NOMO-1 (cell line): ENCODE data around the gene TUBB4A.

ENCODE experiments used
- DNase-seq, 2 experiments: peaks; one replicate each; lab custom pipeline; 2025; ENCODE audit not compliant: unreplicated experiment in 2 of 2; lab: John Stamatoyannopoulos, UW

Gene TUBB4A

DNA sequence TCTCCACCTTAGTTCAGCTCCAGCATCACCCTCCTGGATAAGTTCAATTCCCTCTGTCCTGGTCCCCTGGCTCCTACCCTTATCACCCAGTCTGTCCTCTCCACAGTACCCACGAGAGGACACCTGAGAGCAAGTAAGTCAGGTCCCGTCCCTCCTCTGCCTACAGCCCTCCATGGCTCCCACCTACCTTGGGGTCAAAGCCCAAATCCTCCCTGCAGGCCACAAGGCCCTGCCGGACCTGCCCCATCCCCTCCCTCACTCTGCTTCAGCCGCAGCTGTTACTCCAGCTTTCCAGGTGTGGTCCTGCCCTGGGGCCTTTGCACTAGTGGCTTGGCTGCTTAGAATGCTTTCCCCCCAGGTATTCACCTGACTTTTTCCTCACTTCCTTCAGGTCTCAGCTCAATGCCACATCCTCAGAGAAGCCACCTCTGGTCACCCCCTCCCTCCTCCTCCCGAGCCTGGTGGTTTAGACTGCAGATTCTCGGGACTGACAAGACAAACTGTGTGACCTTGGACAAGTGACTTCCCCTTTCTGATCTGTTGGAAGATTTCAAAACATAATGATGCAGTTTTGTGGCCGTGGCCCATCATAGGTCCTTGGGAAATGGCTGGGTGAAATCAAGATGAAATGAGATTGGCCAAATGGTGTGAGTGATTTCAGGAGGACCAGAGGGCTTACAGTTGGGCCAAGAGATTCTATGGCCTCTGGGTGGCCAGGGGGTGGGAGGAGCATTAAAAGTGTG is 3.6 kb downstream of the TUBB4A start:
- DNase-seq: peak; percentile 64 to 88

DNA sequence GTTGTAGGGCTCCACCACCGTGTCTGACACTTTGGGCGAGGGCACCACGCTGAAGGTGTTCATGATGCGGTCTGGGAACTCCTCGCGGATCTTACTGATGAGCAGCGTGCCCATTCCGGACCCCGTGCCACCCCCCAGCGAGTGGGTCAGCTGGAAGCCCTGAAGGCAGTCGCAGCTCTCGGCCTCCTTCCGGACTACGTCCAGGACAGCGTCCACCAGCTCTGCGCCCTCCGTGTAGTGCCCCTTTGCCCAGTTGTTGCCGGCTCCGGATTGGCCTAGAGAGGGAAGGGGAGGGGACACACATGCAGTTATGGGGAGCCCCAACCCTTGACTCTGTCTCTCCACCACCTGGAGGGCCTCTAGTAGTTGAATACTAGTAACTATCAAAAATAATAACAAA is 6.2 kb downstream of the TUBB4A start:
- DNase-seq: no peak

DNA sequence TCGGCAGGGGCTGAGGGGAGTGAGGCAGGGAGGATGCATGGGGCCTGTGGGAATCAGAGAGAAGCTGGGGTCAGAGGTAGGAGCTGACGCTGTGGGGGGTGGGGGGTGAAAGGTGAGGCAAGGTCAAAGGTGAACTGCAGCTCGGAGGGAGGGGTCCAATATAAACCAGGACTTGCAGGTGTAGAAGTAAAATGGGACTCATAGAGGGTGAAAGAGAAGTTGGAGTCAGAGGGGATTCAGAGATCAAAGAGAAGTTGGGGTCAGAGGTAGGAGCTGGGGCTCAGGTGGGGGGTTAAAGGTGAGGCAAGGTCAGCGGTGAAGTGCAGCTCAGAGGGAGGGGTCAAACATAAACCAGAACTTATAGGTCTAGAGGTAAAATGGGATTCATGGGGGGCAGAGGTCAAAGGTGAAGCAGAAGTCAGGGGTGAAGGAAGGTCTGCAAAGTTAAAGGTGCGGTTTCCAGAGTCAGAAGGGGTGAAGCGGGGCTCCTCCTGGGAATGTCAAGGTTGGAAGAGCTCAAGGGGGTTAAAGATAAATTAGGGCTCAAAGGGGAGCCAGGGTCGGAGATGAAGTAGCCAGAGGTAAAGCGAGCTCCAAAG is 7.6 kb downstream of the TUBB4A start:
- no peak for DNase-seq

DNA sequence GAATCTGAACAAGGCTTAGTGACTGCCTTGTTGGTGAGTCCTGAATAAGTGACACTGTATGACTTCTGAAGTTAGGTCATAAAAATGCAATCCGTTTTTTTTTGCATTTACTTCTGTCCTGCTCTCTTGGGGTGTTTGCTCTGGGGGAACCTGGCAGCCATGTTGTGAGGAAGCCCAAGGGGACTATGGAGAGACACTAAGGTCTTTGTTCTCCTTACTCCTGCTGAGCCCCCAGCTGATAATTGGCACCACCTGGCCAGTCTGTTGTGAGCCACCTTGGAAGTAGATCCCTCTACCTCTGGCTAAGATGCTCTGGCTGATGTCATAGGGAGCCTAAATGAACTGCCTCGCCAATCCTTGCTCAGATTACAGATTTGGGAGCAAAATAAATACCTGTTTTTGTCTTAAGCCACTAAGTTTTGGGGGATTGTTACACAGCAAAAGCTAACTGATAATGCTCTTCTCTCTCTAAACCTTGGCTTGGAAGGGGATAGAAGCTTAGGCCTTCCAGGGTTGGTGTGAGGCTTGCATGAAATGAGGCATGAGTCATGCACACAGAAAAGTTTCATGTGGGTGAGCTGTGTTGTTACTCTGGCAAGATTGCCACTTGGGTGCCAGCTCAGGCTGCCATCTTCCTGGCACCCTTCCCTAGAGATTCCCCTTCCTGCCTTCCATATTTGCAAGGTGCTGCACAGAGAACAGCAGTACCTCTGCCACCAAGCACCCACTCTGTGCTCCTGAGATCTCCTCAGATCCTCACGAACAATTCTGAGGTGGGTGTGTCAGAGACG is 10.1 kb downstream of the TUBB4A start:
- no peak for DNase-seq

DNA sequence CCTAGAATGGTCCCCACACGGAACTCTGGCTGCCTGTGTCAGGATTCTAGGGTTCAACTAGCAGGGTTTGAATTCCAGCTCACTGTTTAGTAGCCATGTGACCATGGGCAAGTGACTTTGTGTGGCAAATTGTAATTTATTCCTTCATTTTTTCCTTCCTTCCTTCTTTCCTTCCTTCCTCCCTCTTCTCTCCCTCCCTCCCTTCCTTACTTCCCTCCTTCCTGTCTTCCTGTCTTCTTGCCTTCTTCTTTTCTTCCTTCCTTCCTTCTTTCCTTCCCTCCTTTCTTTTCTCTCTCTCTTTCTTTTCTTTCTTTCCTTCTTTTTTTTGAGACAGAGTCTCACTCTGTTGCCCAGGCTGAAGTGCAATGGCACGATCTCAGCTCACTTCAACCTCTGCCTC is 12.0 kb downstream of the TUBB4A start:
- no peak for DNase-seq

DNA sequence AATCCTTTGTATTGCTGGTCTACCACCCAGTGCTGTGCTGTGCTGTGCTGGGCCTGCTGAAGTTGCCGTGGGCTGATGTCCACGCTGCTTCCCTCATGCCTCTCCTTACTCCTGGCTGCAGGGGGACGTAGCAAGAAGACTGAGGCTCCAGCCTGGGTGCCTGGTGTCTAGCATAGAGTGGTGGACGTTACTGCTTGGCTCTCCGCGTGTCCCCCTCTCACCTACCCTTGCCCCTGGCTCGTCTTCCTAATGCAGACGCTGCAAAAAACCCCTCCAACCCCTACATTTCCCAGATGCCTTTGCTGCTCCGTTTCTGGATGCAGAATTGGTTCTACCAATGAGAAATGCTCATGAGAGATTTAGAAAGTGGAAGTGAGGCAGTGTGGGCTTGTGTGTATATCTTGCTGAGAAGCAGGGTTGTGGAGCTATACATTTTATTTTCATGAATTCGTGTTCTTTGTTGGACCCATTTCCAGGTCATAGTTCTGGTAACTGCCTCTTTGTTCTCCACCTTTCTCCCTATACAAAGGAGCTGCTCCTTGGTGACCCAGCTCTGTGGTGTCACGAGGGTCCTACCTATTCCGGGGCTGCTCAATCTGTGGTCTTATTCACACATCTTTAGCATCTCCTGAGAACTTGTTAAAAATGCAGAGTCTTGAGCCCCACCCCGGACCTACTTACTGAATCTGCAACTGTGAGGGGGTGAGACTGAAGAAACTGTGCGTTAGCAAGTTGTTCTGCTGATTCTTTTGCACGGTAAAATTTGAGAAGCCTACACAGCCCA is 12.6 kb downstream of the TUBB4A start:
- DNase-seq: peak; percentile 10 to 34

DNA sequence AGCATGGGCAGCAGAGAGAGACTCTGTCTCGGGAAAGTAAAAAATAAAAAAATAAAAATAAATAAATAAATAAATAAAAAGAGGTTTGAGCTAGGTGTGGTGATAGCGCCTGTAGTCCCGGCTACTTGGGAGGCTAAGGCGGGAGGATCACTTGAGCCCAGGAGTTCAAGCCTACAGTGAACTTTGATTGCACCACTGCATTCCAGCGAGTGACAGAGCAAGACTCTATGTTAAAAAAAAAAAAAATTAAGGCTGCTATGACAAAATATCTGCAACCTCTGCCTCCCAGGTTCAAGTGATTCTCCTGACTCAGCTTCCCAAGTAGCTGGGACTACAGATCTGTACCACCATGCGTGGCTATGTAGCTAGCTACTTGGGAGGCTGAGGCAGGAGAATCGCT is 17.3 kb downstream of the TUBB4A start:
- no peak for DNase-seq

DNA sequence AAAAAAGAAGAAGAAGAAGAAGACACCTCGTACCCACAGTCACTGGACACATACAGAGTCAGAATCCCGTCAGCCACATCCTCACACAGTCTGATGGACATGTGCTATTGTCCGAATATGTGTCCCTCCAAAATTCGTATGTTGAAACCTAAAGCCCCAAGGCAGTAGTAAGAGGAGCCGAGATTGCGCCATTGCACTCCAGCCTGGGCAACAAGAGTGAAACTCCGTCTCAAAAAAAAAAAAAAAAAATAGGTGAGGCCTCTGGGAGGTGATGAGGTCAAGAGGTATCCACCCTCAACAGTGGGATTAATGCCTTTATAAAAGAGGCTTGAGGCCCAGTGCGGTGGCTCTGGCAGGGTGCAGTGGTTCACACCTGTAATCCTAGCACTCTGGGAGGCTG is 17.9 kb downstream of the TUBB4A start:
- DNase-seq: no peak

DNA sequence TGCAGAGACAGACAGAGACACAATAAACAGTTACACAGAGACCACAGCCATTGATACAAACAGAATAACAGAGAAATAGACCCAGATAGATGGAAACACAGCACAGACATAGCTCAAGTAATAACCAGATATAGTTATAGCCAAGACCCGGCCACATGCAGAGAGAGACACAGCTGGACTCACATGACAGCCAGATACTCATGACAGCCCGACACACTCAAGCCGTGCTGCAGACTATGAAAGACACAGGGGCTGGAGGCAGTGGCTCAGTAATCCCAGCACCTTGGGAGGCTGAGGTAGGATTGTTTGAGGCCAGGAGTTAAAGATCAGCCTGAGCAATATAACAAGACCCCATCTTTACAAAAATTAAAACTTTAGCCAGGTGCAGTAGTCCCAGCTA is 18.9 kb downstream of the TUBB4A start:
- DNase-seq: no peak

DNA sequence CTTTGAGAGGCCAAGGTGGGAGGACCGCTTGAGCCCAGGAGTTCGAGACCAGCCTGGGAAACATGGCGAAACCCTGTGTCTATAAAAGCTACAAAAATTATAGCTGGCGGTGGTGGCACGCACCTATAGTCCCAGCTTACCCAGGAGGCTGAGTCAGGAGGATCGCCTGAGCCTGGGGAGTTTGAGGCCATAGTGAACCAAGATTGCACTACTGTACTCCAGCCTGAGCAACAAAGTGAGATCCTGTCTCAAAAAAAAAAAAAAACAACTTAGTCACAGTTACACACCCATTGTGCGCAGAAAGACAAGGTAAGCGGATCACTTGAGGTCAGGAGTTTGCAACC is 19.8 kb downstream of the TUBB4A start:
- DNase-seq: no peak

DNA sequence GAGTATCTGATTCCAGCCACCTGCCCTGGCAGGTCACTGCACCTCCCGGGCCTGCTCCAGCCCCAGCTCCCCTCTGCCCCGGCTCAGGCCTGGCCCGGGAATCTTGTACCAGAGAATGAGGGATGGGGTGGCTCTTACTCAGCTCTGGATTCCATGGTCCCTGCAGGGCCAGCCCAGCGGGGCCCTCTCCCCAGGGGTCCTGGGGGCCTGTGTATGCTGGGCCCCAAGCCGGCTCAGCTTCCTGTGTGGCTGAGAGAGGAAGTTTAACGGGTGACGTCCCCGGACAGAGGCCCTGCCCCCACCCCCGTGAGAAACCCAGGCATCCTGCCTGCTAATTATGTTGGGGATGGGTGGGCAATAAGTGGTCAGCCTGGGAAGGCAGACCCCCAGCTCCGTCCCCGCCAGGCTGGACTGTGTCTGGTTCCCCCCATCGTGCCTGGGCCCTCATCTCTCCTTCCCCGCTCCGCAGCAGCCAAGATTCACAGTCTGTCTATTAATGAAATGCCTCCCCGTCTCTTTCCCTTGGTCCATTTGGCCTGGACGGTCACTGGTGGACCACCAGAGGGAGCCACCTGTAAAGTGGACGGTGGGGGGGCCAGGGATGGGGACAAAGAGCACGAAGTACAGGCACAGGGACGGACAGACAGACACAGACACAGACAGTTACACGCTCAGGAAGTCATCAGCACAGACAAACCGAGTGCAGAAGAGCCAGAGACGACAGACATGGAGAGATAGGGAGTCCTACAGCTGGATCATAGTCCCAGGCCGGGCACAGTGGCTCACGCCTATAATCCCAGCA is 20.4 kb downstream of the TUBB4A start, which contains the start of gene DENND1C:
TSS of gene DENND1C (minus strand) at position 247 of the 802 bp plus-strand sequence. CDS start at position 155, 92 bp downstream.
- peak; percentile 44 to 60 for DNase-seq

DNA sequence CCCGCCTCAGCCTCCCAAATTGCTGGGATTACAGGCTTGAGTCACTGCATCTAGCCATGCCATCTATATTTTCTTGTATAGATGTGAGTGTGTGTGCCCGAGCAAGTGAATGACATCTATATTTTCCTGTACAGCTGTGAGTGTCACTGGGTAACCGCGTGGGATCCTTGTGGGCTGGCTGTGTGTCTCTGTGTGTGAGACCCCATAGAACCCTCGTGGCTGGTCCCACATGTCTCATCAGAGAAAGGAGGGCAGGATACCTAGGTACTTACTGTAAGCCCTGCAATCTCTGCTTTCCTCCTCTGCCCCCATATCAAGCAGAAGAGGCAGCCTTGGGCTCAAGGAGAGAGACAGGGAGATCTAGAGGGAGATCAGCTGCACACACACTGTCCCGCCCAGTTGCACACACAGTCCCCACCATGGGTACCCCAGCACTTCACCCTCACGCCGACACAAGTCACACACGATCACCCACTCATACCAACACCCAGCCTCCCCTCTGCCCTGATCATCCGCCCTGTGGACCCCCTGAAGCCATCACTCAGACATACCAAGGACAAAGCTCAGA is 21.2 kb downstream of the TUBB4A start:
- no peak for DNase-seq

DNA sequence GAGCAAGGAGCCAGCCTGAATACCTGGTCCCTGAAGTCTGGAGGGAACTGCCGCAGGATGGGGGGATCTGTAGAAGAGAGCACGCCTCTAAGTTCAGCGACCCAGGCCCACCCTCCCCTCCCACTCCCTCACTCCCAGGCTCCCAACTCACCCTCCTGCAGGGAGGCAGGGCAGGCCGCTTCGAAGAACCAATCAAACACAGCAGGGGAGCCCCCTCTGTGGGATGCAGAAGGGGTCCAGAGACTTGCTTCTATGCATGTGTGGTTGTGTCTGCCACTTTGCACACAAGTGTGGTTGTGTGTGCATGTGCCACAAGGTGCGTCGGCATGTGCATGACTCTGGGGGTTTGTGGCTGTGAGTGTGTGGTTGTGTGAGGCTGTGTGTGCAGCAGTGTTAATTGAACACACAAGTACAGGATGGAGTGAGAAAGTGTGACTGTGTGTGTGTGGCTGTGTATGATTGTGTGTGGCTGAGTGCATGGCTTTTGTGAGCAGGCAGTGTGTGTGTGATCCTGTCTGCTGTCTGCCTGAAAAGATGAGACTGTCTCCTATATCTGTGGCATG is 22.2 kb downstream of the TUBB4A start:
- no peak for DNase-seq

DNA sequence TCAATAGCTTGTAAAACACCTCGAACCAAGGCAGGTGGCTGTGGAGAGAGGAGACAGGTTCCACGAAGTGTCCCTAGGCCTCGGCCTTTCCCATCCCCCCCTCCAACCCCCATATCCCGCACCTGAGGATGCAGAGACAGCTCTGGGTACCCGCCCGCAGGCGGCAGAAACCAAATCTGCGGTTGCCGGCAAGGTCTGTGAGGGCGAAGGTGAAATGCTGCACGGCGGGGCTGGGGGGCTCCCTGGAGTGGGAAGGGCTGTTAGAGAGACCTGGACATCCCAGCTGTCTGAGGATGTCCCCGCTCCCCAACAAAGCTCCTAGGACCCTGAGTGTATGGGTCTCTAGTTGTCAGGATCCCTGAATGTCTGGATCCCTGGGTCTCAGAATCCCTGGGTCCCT is 23.3 kb downstream of the TUBB4A start:
- DNase-seq: no peak

DNA sequence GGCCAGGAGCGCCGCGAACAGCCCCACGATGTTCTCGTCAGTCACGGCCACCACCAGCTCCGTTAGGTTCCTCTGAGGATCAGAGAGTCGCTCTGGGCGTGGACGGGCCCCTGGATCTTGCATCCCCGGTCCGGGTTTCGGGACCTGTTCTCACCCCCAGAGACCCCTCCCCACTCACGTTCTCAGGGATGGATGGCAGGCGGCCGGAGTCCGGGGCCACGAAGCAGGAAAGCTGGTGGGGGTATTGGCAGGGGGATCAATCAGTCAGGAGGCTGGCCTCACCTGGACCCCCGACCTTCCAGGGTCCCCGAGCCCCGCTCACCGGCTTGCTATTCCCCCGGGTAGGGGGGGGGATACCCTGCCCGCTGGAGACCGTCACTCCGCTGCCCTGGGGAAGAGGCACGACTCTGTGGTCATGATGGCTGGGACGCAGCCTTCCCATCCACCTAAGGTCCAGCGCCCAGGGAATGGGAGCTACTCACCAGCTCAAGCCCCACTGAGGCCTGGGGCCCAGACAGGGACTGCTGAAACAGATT is 25.1 kb downstream of the TUBB4A start:
- no peak for DNase-seq

DNA sequence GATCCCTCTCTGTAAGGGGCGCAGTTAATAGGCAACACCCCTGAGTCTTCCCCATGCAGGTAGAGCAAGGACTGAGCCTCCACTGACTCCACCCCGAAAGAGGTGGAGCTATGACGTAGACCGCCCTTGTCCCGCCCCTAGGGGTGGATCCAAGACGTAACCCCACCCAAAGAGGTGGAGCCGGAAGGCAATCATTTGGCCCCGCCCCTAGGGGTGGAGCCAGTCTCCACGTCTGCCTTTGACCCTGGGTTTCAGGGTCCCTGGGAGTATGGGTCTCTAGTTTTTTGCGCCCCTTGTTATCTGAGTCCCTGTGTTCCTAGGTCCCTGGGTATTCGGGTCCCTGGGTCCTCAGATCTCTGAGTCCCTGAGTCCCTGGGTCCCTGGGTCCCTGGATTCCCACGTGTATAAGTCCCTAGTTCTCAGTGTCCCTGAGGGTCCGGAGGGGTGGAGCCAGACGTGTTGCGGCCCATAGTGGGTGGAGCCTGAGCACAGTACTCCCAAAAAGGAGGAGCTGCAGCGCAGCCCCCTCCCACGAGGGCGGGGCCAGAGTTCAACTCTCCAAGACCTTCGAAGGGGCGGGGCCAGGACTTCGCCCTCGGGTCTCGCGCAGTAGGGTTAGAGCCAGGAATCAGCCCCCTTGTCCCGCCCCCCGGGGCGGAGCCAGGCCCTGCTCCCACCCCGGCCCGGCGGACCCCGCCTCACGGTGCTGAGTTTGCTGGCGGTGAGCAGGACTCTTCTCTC is 25.8 kb downstream of the TUBB4A start:
- no peak for DNase-seq

DNA sequence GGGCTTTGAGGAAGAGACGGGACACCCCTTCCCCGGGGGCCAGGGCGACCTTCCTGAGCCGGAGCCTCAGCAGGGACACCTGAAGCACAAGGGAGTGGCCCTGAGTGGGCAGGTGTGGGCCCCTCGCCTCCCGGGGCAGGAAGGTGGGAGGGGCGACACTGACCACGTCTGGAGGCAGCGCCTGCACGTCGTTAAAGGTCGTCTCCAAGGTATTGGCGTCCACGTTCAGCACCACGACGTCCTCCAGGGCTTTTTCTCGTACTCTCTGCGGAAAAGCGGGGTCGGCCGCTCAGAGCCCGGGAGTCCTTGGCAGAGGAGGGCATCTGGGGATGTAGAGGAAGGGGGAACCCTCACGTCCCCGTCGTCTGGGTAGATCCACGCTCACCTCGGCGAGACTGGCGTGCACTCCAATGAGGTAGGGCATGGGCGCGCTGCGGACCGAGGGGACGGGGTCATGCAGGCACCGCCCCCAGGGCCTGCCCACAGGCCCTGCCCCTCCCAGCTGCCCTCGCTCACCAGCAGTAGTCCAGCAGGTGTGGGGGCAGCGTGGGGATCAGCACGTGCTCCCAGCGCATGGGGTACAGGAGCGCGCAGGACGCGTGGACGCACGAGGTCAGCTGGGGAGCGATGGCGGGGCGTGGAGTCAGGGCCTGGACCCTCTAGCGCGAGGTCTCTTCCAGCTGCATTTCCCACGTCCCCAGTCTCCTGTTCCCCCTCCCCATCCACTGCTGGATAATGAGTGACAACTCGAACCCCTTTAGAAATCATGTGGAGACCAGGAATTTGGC is 26.6 kb downstream of the TUBB4A start:
- no peak for DNase-seq

DNA sequence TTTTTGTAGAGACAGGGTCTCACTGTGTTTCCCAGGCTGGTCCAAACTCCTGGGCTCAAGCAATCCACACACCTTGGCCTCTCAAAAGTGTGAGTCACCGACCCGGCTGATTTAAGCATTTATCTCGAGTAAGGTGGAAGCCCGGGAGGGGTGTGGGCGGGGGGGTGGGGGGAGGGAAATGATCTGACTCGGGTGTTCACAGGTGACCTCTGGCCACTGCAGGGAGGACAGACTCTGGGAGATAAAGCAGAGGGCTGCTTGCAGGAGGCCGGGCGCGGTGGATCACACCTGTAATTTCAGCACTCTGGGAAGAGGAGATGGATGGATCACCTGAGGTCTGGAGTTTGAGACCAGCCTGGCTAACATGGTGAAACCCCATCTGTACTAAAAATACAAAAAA is 28.5 kb downstream of the TUBB4A start:
- no peak for DNase-seq
